Keratinocyte (primary cell): Measurements from ENCODE around the gene DCLK1.

Experiments used
- EZH2 ChIP-seq: IDR thresholded peaks from one replicate; pipeline ENCODE4 v1.6.1; 2012; ENCODE audit warnings: inconsistent platforms, mild to moderate bottlenecking, low read length, moderate library complexity
- TF ChIP-seq, protein P1 (sequence below), 3 experiments: IDR thresholded peaks in 1 of 3; conservative IDR thresholded peaks in 1 of 3; optimal IDR thresholded peaks in 1 of 3; 2 replicates in 2 of 3; 3 replicates in 1 of 3; pipeline versions ENCODE3 to v1.5.1; 2011; ENCODE audit warnings: low read length in 3 of 3, mild to moderate bottlenecking in 3 of 3, moderate library complexity in 2 of 3, control low read depth in 1 of 3, inconsistent platforms in 1 of 3; ENCODE audit not compliant: insufficient read depth in 2 of 3; ENCODE audit errors: extremely low read depth in 1 of 3

GRCh38 chr13:35760735-35761281 lies 370.4 kb downstream of the DCLK1 start:
- TF ChIP-seq, protein P1, sequence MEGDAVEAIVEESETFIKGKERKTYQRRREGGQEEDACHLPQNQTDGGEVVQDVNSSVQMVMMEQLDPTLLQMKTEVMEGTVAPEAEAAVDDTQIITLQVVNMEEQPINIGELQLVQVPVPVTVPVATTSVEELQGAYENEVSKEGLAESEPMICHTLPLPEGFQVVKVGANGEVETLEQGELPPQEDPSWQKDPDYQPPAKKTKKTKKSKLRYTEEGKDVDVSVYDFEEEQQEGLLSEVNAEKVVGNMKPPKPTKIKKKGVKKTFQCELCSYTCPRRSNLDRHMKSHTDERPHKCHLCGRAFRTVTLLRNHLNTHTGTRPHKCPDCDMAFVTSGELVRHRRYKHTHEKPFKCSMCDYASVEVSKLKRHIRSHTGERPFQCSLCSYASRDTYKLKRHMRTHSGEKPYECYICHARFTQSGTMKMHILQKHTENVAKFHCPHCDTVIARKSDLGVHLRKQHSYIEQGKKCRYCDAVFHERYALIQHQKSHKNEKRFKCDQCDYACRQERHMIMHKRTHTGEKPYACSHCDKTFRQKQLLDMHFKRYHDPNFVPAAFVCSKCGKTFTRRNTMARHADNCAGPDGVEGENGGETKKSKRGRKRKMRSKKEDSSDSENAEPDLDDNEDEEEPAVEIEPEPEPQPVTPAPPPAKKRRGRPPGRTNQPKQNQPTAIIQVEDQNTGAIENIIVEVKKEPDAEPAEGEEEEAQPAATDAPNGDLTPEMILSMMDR (optimal IDR thresholded peaks at IDR 0.05 in 1 of 3, IDR thresholded peaks at IDR 0.05 in 1 of 3, conservative IDR thresholded peaks at IDR 0.05 in 1 of 3; ENCODE audit: extremely low read depth in 1 of 3, insufficient read depth in 2 of 3, low read length in 3 of 3), result no peak
- TF ChIP-seq EZH2, result no peak
